Measurements from ENCODE around the gene ZER1.

The ZER1 gene

DNA sequence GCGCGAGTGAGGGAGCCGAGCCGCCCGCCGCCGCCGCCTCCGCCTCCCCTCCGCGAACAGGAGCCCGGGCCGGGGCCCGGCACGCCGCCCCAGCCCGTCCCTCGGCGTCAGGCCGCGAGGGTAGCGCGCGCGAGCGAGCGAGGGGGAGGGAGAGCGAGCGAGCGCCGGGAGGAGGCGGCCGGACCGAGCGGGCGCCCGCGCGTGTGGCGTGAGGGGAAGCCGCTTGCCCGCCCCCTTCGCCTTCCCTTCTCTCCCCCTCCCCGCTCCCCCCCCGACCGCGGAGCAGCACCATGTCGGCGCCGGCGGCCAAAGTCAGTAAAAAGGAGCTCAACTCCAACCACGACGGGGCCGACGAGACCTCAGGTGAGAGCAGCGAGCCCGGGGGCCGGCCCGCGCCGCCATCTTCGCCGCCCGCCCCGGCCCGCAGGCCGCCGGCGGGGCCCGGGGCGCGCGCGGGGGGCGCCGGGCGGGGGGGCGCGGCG lies 82.4 kb downstream of the ZER1 start:
- no peak for DNase-seq

GRCh38 chr9:128688501-128689292 lies 83.0 kb downstream of the ZER1 start, which contains the start of gene SET:
Gene SET (plus strand): TSS chr9:128689222. CDS start chr9:128689583, 361 bp downstream.
- DNase-seq: peak; percentile 96

GRCh38 chr9:128687453-128687852 lies 84.3 kb downstream of the ZER1 start:
- DNase-seq: no peak

DNA sequence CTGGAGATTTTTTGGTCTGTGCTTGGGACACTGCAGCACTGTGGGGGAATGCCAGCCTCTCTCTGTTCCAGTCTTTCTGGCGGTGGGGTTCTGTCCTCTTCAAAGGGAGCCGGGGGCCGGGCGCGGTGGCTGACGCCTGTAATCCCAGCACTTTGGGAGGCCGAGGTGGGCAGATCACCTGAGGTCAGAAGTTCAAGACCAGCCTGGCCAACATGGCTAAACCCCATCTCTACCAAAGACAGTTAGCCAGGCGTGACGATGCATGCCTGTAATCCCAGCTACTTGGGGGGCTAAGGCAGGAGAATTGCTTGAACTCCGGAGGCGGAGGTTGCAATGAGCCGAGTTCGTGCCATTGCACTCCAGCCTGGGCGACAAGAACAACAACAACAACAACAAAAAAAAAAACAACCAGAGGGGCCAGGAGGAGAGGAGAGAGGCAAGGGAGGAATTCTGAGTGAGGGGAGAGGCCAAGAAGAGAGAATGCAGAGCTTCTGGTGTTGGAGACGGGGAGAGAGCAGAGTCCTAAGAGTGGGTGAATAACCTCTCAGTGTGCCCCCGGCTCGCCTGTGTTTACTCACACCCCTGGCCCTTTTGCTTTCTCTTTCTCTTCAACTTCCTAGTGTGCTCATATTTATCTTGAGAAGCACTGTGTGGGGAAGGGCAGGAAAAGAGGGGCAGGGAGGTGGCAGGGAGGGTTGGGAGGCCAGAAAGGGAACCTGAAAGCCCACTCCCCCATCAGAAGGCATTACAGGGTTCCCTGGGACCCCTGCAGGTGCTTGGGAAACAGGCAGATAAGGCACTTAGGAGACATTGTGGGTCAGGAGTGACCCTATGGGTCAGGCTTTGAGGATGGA lies 85.9 kb downstream of the ZER1 start:
- no peak for DNase-seq

GRCh38 chr9:128684325-128685199 lies 87.2 kb downstream of the ZER1 start:
- peak; percentile 80 for DNase-seq

DNA sequence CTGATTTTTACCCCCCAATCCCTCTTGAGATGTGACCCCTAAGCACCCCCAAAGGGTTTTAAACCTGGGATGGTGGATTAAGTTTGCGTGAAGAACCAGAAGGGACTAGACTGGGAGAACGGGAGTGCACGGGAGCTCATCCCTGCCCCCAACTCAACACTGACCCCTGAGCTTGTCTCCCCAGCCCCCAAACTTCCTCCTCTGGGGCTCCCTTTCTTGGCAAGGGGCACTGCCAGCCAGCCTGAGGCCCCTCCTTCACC lies 87.7 kb downstream of the ZER1 start:
- no peak for DNase-seq

- peak; percentile 49 for DNase-seq
Measured at GRCh38 chr9:128683340-128684064, 88.2 kb downstream of the ZER1 start.

Data from fibroblast of skin of right biceps (primary cell).